Natural killer cell treated with Interleukin-12 subunit alpha and Interleukin-12 subunit beta and Interleukin-15 and Interleukin-18, amount 100 ng/mL, for 72 hours (primary cell): ENCODE results near the gene SLC6A12. TPM values are rescaled to one million over a fixed set of nuclear protein-coding genes. Genes with fewer than 3 reads are reported as not detected.
A peak's percentile ranks its signal among the peaks of the same experiment; 100 is the strongest.

Experiments
- ATAC-seq, 2 donors: fragments of 150-1000 bp; cut with Tn5 transposase in 1 of 2; sonication (Bioruptor Pico), chemical (Tn5 transposase) in 1 of 2; 2 replicates each; pipeline ENCODE4 v1.10.0; 2021
- DNase-seq: peaks from one replicate; pipeline ENCODE4 v3.0.0; 2022; ENCODE audit warnings: low spot score
- H3K27ac Mint-ChIP-seq, 2 donors: 1 replicate in 1 of 2; 2 replicates in 1 of 2; pipeline ENCODE4 v1.8.0; 2022; ENCODE audit warnings: mixed read lengths in 2 of 2, mild to moderate bottlenecking in 1 of 2, moderate library complexity in 1 of 2
- H3K27me3 Mint-ChIP-seq, 2 donors: 1 replicate in 1 of 2; 2 replicates in 1 of 2; pipeline ENCODE4 v1.8.0; 2022; ENCODE audit warnings: mixed read lengths in 2 of 2
- H3K36me3 Mint-ChIP-seq: one replicate; pipeline ENCODE4 v1.8.0; 2022; ENCODE audit warnings: mixed read lengths
- H3K4me1 Mint-ChIP-seq, 2 donors: 1 replicate in 1 of 2; 2 replicates in 1 of 2; pipeline ENCODE4 v1.8.0; 2022; ENCODE audit warnings: low read depth in 2 of 2, mixed read lengths in 2 of 2, mild to moderate bottlenecking in 1 of 2
- H3K4me3 Mint-ChIP-seq: one replicate; pipeline ENCODE4 v1.8.0; 2022; ENCODE audit warnings: mixed read lengths
- H3K9me3 Mint-ChIP-seq: 2 replicates; pipeline ENCODE4 v1.8.0; 2022; ENCODE audit warnings: mixed read lengths
- total RNA-seq, 2 donors: library from RNA; stranded (reverse); gene quantifications; one replicate each; pipeline ENCODE4 v1.2.3, GENCODE V29; 2022

The SLC6A12 gene
- total RNA-seq, 2 donors from 2014 or later: 0.11 TPM; not detected in 1

- H3K27ac Mint-ChIP-seq: no peak overlapping the region
- ATAC-seq (no peak), DNase-seq (peak; percentile 55)
- peaks cover 3 to 4% of the 10 kb centered on the region in 2 donors for H3K4me1 Mint-ChIP-seq
- H3K9me3 Mint-ChIP-seq: no peaks in the 10 kb centered on the region
- no peak overlapping the region for H3K4me3 Mint-ChIP-seq
- no peaks in the 10 kb centered on the region for H3K36me3 Mint-ChIP-seq
- H3K27me3 Mint-ChIP-seq: peaks cover 42 to 51% of the 10 kb centered on the region in 2 donors
These were observed 6.2 kb downstream of the SLC6A12 start for GRCh38 chr12:207804-208203.

GRCh38 chr12:206746-207440 lies 7.1 kb downstream of the SLC6A12 start:
- H3K4me3 Mint-ChIP-seq: no peak overlapping the region
- no peaks in the 10 kb centered on the region for H3K36me3 Mint-ChIP-seq
- no peak overlapping the region for H3K27ac Mint-ChIP-seq
- DNase-seq (peak; percentile 59), ATAC-seq (no peak)
- peaks cover 2 to 6% of the 10 kb centered on the region in 2 donors for H3K4me1 Mint-ChIP-seq
- no peaks in the 10 kb centered on the region for H3K9me3 Mint-ChIP-seq
- H3K27me3 Mint-ChIP-seq: peaks cover 46 to 55% of the 10 kb centered on the region in 2 donors

- ATAC-seq (no peak), DNase-seq (peak; percentile 16)
- H3K27me3 Mint-ChIP-seq: peaks cover 52 to 53% of the 10 kb centered on the region in 2 donors
- no peak overlapping the region for H3K27ac Mint-ChIP-seq
- H3K36me3 Mint-ChIP-seq: no peaks in the 10 kb centered on the region
- H3K9me3 Mint-ChIP-seq: no peaks in the 10 kb centered on the region
- H3K4me1 Mint-ChIP-seq: peaks cover 2 to 6% of the 10 kb centered on the region in 2 donors
- H3K4me3 Mint-ChIP-seq: no peak overlapping the region
These were observed 8.9 kb downstream of the SLC6A12 start for GRCh38 chr12:205026-205425.

GRCh38 chr12:204261-204678 lies 9.7 kb downstream of the SLC6A12 start:
- Mint-ChIP-seq H3K27me3 (peaks cover 50 to 51% of the 10 kb centered on the region in 2 donors), H3K36me3 (no peaks in the 10 kb centered on the region), H3K9me3 (no peaks in the 10 kb centered on the region), H3K4me1 (peaks cover 2 to 6% of the 10 kb centered on the region in 2 donors), H3K27ac (no peak overlapping the region), H3K4me3 (no peak overlapping the region)
- peak; percentile 54 for DNase-seq
- peak in 1 of 2 donors; percentile 20 for ATAC-seq

GRCh38 chr12:203462-204260 lies 10.3 kb downstream of the SLC6A12 start:
- no peaks in the 10 kb centered on the region for H3K36me3 Mint-ChIP-seq
- H3K27ac Mint-ChIP-seq: no peak overlapping the region
- H3K4me3 Mint-ChIP-seq: no peak overlapping the region
- no peak for ATAC-seq
- peaks cover 45 to 47% of the 10 kb centered on the region in 2 donors for H3K27me3 Mint-ChIP-seq
- peaks cover 2 to 6% of the 10 kb centered on the region in 2 donors for H3K4me1 Mint-ChIP-seq
- H3K9me3 Mint-ChIP-seq: no peaks in the 10 kb centered on the region
- peak; percentile 57 for DNase-seq

GRCh38 chr12:203074-203461 lies 10.9 kb downstream of the SLC6A12 start:
- H3K27ac Mint-ChIP-seq: no peak overlapping the region
- no peak for DNase-seq
- no peak overlapping the region for H3K4me3 Mint-ChIP-seq
- H3K36me3 Mint-ChIP-seq: no peaks in the 10 kb centered on the region
- peaks cover 45 to 48% of the 10 kb centered on the region in 2 donors for H3K27me3 Mint-ChIP-seq
- H3K4me1 Mint-ChIP-seq: peaks cover 2 to 6% of the 10 kb centered on the region in 2 donors
- no peaks in the 10 kb centered on the region for H3K9me3 Mint-ChIP-seq
- ATAC-seq: no peak

- DNase-seq: peak; percentile 49
- Mint-ChIP-seq H3K27ac (no peak overlapping the region), H3K9me3 (peaks cover under 1% of the 10 kb centered on the region), H3K4me1 (peaks cover 6% of the 10 kb centered on the region in 2 donors), H3K27me3 (peaks cover 49% of the 10 kb centered on the region in 2 donors), H3K36me3 (no peaks in the 10 kb centered on the region), H3K4me3 (peak overlapping the region; percentile 40)
- no peak for ATAC-seq
These were observed 11.8 kb downstream of the SLC6A12 start for GRCh38 chr12:202081-202731.

GRCh38 chr12:201361-201760 lies 12.6 kb downstream of the SLC6A12 start:
- no peak for ATAC-seq
- H3K9me3 Mint-ChIP-seq: peaks cover 4% of the 10 kb centered on the region
- H3K36me3 Mint-ChIP-seq: no peaks in the 10 kb centered on the region
- peaks cover 6 to 7% of the 10 kb centered on the region in 2 donors for H3K4me1 Mint-ChIP-seq
- peaks cover 49% of the 10 kb centered on the region in 2 donors for H3K27me3 Mint-ChIP-seq
- H3K4me3 Mint-ChIP-seq: no peak overlapping the region
- DNase-seq: peak; percentile 46
- H3K27ac Mint-ChIP-seq: no peak overlapping the region

GRCh38 chr12:198705-199104 lies 15.3 kb downstream of the SLC6A12 start:
- H3K9me3 Mint-ChIP-seq: peaks cover 4% of the 10 kb centered on the region
- no peaks in the 10 kb centered on the region for H3K36me3 Mint-ChIP-seq
- no peak overlapping the region for H3K4me3 Mint-ChIP-seq
- H3K27ac Mint-ChIP-seq: no peak overlapping the region
- DNase-seq (peak; percentile 56), ATAC-seq (no peak)
- H3K4me1 Mint-ChIP-seq: peaks cover 6 to 7% of the 10 kb centered on the region in 2 donors
- peaks cover 31 to 34% of the 10 kb centered on the region in 2 donors for H3K27me3 Mint-ChIP-seq

- H3K27me3 Mint-ChIP-seq: peaks cover 32 to 34% of the 10 kb centered on the region in 2 donors
- ATAC-seq: no peak
- peak; percentile 26 for DNase-seq
- no peaks in the 10 kb centered on the region for H3K36me3 Mint-ChIP-seq
- H3K9me3 Mint-ChIP-seq: peaks cover 4% of the 10 kb centered on the region
- H3K27ac Mint-ChIP-seq: no peak overlapping the region
- H3K4me3 Mint-ChIP-seq: no peak overlapping the region
- peaks cover 6 to 7% of the 10 kb centered on the region in 2 donors for H3K4me1 Mint-ChIP-seq
These were observed 15.9 kb downstream of the SLC6A12 start for GRCh38 chr12:197911-198695.

- DNase-seq: peak; percentile 3
- Mint-ChIP-seq H3K36me3 (no peaks in the 10 kb centered on the region), H3K4me1 (peaks cover 3 to 5% of the 10 kb centered on the region in 2 donors), H3K4me3 (no peak overlapping the region), H3K27me3 (peaks cover 33 to 37% of the 10 kb centered on the region in 2 donors), H3K9me3 (peaks cover 4% of the 10 kb centered on the region), H3K27ac (no peak overlapping the region)
- ATAC-seq: no peak
These were observed 16.6 kb downstream of the SLC6A12 start for GRCh38 chr12:197347-197746.

GRCh38 chr12:196436-196835 lies 17.5 kb downstream of the SLC6A12 start:
- H3K9me3 Mint-ChIP-seq: peaks cover 4% of the 10 kb centered on the region
- H3K27me3 Mint-ChIP-seq: peaks cover 28 to 35% of the 10 kb centered on the region in 2 donors
- H3K27ac Mint-ChIP-seq: no peak overlapping the region
- H3K4me3 Mint-ChIP-seq: no peak overlapping the region
- DNase-seq: no peak
- H3K4me1 Mint-ChIP-seq: peaks cover 0 to 5% of the 10 kb centered on the region in 2 donors
- no peaks in the 10 kb centered on the region for H3K36me3 Mint-ChIP-seq
- no peak for ATAC-seq

GRCh38 chr12:195951-196350 lies 18.0 kb downstream of the SLC6A12 start:
- H3K4me1 Mint-ChIP-seq: peaks cover 0 to 5% of the 10 kb centered on the region in 2 donors
- H3K27me3 Mint-ChIP-seq: peaks cover 23 to 30% of the 10 kb centered on the region in 2 donors
- H3K27ac Mint-ChIP-seq: no peak overlapping the region
- ATAC-seq: no peak
- H3K36me3 Mint-ChIP-seq: no peaks in the 10 kb centered on the region
- no peak overlapping the region for H3K4me3 Mint-ChIP-seq
- DNase-seq: peak; percentile 5
- peaks cover 4% of the 10 kb centered on the region for H3K9me3 Mint-ChIP-seq
